GM12801 (cell line): ENCODE data around the gene DMRTB1.

Experiments used
- TF ChIP-seq, protein P1 (sequence below): IDR thresholded peaks from one replicate; pipeline ENCODE4 v1.5.1; 2011; ENCODE audit warnings: control low read depth; ENCODE audit not compliant: insufficient read length; ENCODE audit errors: extremely low read depth

DMRTB1 gene

GRCh38 chr1:53516181-53516580 is 57.0 kb downstream of the DMRTB1 start:
- TF ChIP-seq, protein P1, sequence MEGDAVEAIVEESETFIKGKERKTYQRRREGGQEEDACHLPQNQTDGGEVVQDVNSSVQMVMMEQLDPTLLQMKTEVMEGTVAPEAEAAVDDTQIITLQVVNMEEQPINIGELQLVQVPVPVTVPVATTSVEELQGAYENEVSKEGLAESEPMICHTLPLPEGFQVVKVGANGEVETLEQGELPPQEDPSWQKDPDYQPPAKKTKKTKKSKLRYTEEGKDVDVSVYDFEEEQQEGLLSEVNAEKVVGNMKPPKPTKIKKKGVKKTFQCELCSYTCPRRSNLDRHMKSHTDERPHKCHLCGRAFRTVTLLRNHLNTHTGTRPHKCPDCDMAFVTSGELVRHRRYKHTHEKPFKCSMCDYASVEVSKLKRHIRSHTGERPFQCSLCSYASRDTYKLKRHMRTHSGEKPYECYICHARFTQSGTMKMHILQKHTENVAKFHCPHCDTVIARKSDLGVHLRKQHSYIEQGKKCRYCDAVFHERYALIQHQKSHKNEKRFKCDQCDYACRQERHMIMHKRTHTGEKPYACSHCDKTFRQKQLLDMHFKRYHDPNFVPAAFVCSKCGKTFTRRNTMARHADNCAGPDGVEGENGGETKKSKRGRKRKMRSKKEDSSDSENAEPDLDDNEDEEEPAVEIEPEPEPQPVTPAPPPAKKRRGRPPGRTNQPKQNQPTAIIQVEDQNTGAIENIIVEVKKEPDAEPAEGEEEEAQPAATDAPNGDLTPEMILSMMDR, result no peak
